Measurements from ENCODE around the gene PLXNA3. TPM values are rescaled to one million over a fixed set of nuclear protein-coding genes. Genes with fewer than 3 reads are reported as not detected.

PLXNA3 gene
- polyA plus RNA-seq, 1 of the 3 experiments (the other 2 are of a cell fraction), result 33.2 TPM

GRCh38 chrX:154417157-154417556, 40.9 kb upstream of the PLXNA3 start:
- POLR2A ChIA-PET, result no interaction called here
- H3K36me3 ChIP-seq (replicated peaks in 1 of 2; ENCODE audit: control insufficient read depth in 1 of 2, insufficient read depth in 2 of 2, low read length in 1 of 2), result no peaks in the 10 kb centered on the region
- H3K4me1 ChIP-seq (ENCODE audit: control insufficient read depth in 1 of 2, insufficient read depth in 2 of 2, low read depth in 1 of 2, low read length in 1 of 2), result peaks cover 0 to 31% of the 10 kb centered on the region in 2 experiments; a peak in 1 of 4 replicates
- 49% methylated on average over 7 of the region's 7 CpGs for WGBS (ENCODE audit: low lambda C conversion rate)
- no peak overlapping the region for H2AFZ ChIP-seq (ENCODE audit: low read depth)
- CTCF ChIA-PET, result interaction anchor here (1.4 to 2.2 kb wide), 2 partner anchors 18 to 110 kb away, joined by 4 to 7 read pairs; no protein-coding TSS in a partner anchor
- no peaks in the 10 kb centered on the region for H3K9me3 ChIP-seq
- peaks cover 5% of the 10 kb centered on the region for H3K27me3 ChIP-seq (ENCODE audit: insufficient read depth)
- H3F3A ChIP-seq (replicated peaks; ENCODE audit: insufficient read depth), result no peaks in the 10 kb centered on the region
- TF ChIP-seq MXI1 (IDR thresholded peaks at IDR 0.05; ENCODE audit: low read depth, low read length) (peak; percentile 28; the same call in 1 of the 2 replicates), GATA2 (CRISPR knock-in tag; IDR thresholded peaks at IDR 0.05) (no peak)
- no peak overlapping the region for H3K4me3 ChIP-seq (ENCODE audit: low read depth in 2 of 2, low read length in 1 of 2)
- H3K27ac ChIP-seq (ENCODE audit: low read depth in 2 of 2, low read length in 1 of 2), result 0 out of 4 replicates have a peak overlapping the region, but pooled peaks of 1 of the 2 experiments have one; percentile 11
- H3K4me2 ChIP-seq, result no peak overlapping the region
- H3K9ac ChIP-seq, result no peak overlapping the region
- peak; percentile 69 for DNase-seq
- no peaks in the 10 kb centered on the region for H4K20me1 ChIP-seq (ENCODE audit: insufficient read depth)
- no peaks in the 10 kb centered on the region for H3K79me2 ChIP-seq (ENCODE audit: insufficient read depth)
- H3K9me2 ChIP-seq, result no peaks in the 10 kb centered on the region

GRCh38 chrX:154419189-154419588, 38.9 kb upstream of the PLXNA3 start:
- H3K36me3 ChIP-seq (replicated peaks in 1 of 2; ENCODE audit: control insufficient read depth in 1 of 2, insufficient read depth in 2 of 2, low read length in 1 of 2), result no peaks in the 10 kb centered on the region
- H2AFZ ChIP-seq (ENCODE audit: low read depth), result no peak overlapping the region
- H4K20me1 ChIP-seq (ENCODE audit: insufficient read depth), result no peaks in the 10 kb centered on the region
- 76% methylated on average over 7 of the region's 8 CpGs for WGBS (ENCODE audit: low lambda C conversion rate)
- no peaks in the 10 kb centered on the region for H3F3A ChIP-seq (replicated peaks; ENCODE audit: insufficient read depth)
- H3K4me3 ChIP-seq (ENCODE audit: low read depth in 2 of 2, low read length in 1 of 2), result no peak overlapping the region
- no peaks in the 10 kb centered on the region for H3K9me2 ChIP-seq
- peaks cover 0 to 23% of the 10 kb centered on the region in 2 experiments; a peak in 1 of 4 replicates for H3K4me1 ChIP-seq (ENCODE audit: control insufficient read depth in 1 of 2, insufficient read depth in 2 of 2, low read depth in 1 of 2, low read length in 1 of 2)
- H3K9ac ChIP-seq, result no peak overlapping the region
- ChIA-PET POLR2A (interaction anchor here (0.6 to 1.7 kb wide), 5 partner anchors 13 to 128 kb away, joined by 3 to 4 read pairs (median 3); partner anchors contain the start of gene IKBKG), CTCF (interaction anchor here (1.0 to 1.3 kb wide), 3 partner anchors 18 to 108 kb away, joined by 3 to 5 read pairs (median 4); no protein-coding TSS in a partner anchor)
- no peaks in the 10 kb centered on the region for H3K79me2 ChIP-seq (ENCODE audit: insufficient read depth)
- peak overlapping the region in 1 of 2 experiments; percentile 77; a peak in 2 of 4 replicates for H3K27ac ChIP-seq (ENCODE audit: low read depth in 2 of 2, low read length in 1 of 2)
- H3K4me2 ChIP-seq, result no peak overlapping the region
- no peak for DNase-seq
- no peaks in the 10 kb centered on the region for H3K9me3 ChIP-seq
- H3K27me3 ChIP-seq (ENCODE audit: insufficient read depth), result peaks cover 5% of the 10 kb centered on the region
- TF ChIP-seq YY1 (IDR thresholded peaks at IDR 0.05; ENCODE audit: low read depth) (no peak), IRF3 (IDR thresholded peaks at IDR 0.05; ENCODE audit: low read depth, low read length) (no peak), CTCF (IDR thresholded peaks at IDR 0.05) (no peak), POLR2AphosphoS5 (IDR thresholded peaks at IDR 0.05; ENCODE audit: low read depth, low read length) (no peak), SIN3A (IDR thresholded peaks at IDR 0.05; ENCODE audit: borderline replicate concordance, low read depth, low read length) (no peak), MXI1 (IDR thresholded peaks at IDR 0.05; ENCODE audit: low read depth, low read length) (no peak), CHD2 (IDR thresholded peaks at IDR 0.05; ENCODE audit: low read length, partially characterized antibody) (no peak), RCOR1 (IDR thresholded peaks at IDR 0.05; ENCODE audit: low read length) (no peak), TAF1 (IDR thresholded peaks at IDR 0.05; ENCODE audit: borderline replicate concordance, low read depth, low read length) (no peak), EZH2phosphoT487 (IDR thresholded peaks at IDR 0.05; ENCODE audit: borderline replicate concordance, low read depth) (no peak), FOXM1 (IDR thresholded peaks at IDR 0.05; ENCODE audit: low read depth) (no peak), ELF1 (IDR thresholded peaks at IDR 0.05) (no peak), REST (IDR thresholded peaks at IDR 0.05; ENCODE audit: low read depth, low read length) (no peak), FOSL2 (IDR thresholded peaks at IDR 0.05; ENCODE audit: borderline replicate concordance, low read depth) (no peak), JUND (IDR thresholded peaks at IDR 0.05) (no peak), RXRA (IDR thresholded peaks at IDR 0.05; ENCODE audit: borderline replicate concordance, low read depth) (no peak), MEF2A (IDR thresholded peaks at IDR 0.05; ENCODE audit: borderline replicate concordance, low read depth) (no peak), EP300 (IDR thresholded peaks at IDR 0.05; ENCODE audit: borderline replicate concordance in 1 of 2, low read depth in 1 of 2, low read length in 1 of 2) (no peak), FOXJ3 (CRISPR knock-in tag; IDR thresholded peaks at IDR 0.05) (no peak)

All from SK-N-SH (cell line).